Activated T-cell treated with anti-CD3 and anti-CD28 coated beads, Interleukin-2, amount 50 U/mL, for 4 hours (primary cell): Measurements from ENCODE around the gene HDAC4. TPM values are rescaled to one million over a fixed set of nuclear protein-coding genes. Genes with fewer than 3 reads are reported as not detected.

Experiments used
- ATAC-seq, 2 donors: fragments of 200-7000 bp; cut with Tn5 transposase; one replicate each; pipeline ENCODE4 v1.10.0; 2021
- DNase-seq: peaks from one replicate; pipeline ENCODE4 v3.0.0-alpha.2; 2020
- H3K27me3 Mint-ChIP-seq: one replicate; pipeline ENCODE4 v1.8.0; 2021; ENCODE audit warnings: low read depth, mixed read lengths
- H3K36me3 Mint-ChIP-seq: one replicate; pipeline ENCODE4 v1.8.0; 2022; ENCODE audit warnings: mixed read lengths; ENCODE audit not compliant: insufficient read depth
- H3K4me1 Mint-ChIP-seq: one replicate; pipeline ENCODE4 v1.8.0; 2021; ENCODE audit warnings: low read depth, mixed read lengths
- H3K4me3 Mint-ChIP-seq: one replicate; pipeline ENCODE4 v1.8.0; 2021; ENCODE audit warnings: mild to moderate bottlenecking, moderate library complexity, mixed read lengths
- H3K9me3 Mint-ChIP-seq: one replicate; pipeline ENCODE4 v1.8.0; 2021; ENCODE audit warnings: mixed read lengths
- total RNA-seq, 3 donors: library from RNA; stranded (reverse); gene quantifications; one replicate each; pipeline ENCODE4 v1.2.1, GENCODE V29; 2021

Gene HDAC4
- total RNA-seq, 3 donors from 2014 or later: 30.4 to 34.1 (median 31.9) TPM

GRCh38 chr2:239137165-239137897 lies 263.5 kb downstream of the HDAC4 start:
- Mint-ChIP-seq H3K4me1 (no peaks in the 10 kb centered on the region), H3K4me3 (no peak overlapping the region), H3K27me3 (no peaks in the 10 kb centered on the region), H3K9me3 (peaks cover 4% of the 10 kb centered on the region), H3K36me3 (peaks cover 49% of the 10 kb centered on the region)
- DNase-seq (no peak), ATAC-seq (no peak)

GRCh38 chr2:239136762-239137161 lies 264.1 kb downstream of the HDAC4 start:
- no peaks in the 10 kb centered on the region for H3K27me3 Mint-ChIP-seq
- H3K9me3 Mint-ChIP-seq: peaks cover 4% of the 10 kb centered on the region
- DNase-seq (no peak), ATAC-seq (no peak)
- H3K4me3 Mint-ChIP-seq: no peak overlapping the region
- H3K4me1 Mint-ChIP-seq: no peaks in the 10 kb centered on the region
- H3K36me3 Mint-ChIP-seq: peaks cover 47% of the 10 kb centered on the region

- no peaks in the 10 kb centered on the region for H3K27me3 Mint-ChIP-seq
- ATAC-seq (no peak), DNase-seq (no peak)
- H3K4me3 Mint-ChIP-seq: no peak overlapping the region
- peaks cover 4% of the 10 kb centered on the region for H3K9me3 Mint-ChIP-seq
- no peaks in the 10 kb centered on the region for H3K4me1 Mint-ChIP-seq
- H3K36me3 Mint-ChIP-seq: peaks cover 47% of the 10 kb centered on the region
These were observed 264.6 kb downstream of the HDAC4 start for GRCh38 chr2:239136203-239136602.

DNA sequence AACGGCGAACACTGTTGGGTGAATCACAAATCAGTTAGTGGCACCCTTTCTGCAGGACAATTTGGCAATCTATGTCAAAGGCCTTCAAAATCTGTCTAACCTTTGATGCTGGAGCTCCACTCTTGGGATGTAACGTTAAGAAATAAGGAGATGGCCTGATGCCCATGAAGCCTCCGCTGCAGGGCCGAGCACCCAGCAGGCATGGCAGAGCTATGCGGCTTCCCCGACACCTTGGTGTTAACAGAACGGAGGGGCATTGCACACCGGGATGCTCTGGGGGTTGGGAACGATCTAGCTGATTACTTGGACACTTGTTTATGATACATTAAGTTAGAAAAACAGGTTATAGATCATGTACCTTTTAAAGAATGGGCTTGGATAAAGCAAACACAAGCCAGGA lies 265.3 kb downstream of the HDAC4 start:
- no peaks in the 10 kb centered on the region for H3K27me3 Mint-ChIP-seq
- peaks cover 47% of the 10 kb centered on the region for H3K36me3 Mint-ChIP-seq
- H3K4me1 Mint-ChIP-seq: no peaks in the 10 kb centered on the region
- ATAC-seq (no peak), DNase-seq (no peak)
- no peak overlapping the region for H3K4me3 Mint-ChIP-seq
- H3K9me3 Mint-ChIP-seq: peaks cover 4% of the 10 kb centered on the region

DNA sequence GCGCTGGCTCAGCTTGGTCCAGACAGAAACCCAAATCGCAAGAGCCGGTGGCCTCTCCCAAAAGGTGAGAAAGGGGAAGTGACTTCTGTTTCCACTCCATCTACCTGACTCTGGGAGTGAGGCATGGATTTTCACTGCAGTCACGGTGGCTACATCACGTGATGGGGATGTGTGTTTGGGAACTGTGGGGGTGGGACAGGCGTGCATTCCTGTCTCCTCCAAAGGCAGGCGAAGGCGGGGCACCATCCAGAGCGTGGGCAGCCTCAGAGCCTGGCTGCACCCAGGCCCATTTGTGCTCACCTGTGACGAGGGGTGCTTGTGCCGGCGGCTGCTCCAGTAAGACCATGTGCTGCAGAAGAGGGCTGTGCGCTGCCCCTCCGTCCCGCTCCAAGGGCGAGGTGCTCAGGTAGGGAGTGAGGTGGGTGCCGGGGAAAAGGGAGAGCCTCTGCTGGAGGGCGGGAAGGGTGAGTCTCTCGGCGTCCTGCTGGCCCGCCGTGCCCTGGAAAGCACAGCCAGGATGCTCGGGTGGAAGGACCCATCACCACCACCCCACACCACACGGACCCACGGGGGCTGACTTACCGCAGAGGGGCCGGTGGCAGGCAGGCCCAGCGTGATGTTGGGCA lies 266.8 kb downstream of the HDAC4 start:
- Mint-ChIP-seq H3K9me3 (peaks cover 4% of the 10 kb centered on the region), H3K27me3 (no peaks in the 10 kb centered on the region), H3K4me1 (no peaks in the 10 kb centered on the region), H3K4me3 (no peak overlapping the region), H3K36me3 (peaks cover 48% of the 10 kb centered on the region)
- no peak for DNase-seq
- ATAC-seq: no peak

DNA sequence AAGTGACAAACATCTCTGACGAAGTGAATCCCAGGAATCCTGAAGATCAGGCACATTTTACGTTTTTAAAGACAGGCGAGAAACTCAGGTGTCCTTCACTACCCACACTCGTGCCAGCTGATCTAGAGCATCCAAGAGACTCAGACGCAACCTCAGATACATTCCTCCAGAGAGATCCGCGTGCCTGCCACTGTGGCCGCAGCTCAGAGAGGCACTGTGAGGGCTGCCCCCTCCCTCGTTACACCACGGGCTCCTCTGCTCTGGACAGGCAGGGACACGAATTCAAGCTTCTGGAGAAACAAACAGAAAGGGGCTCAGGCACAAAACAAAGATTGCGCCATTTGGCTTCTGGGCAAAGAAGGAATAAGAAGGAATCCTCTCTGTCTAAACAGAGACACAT lies 268.0 kb downstream of the HDAC4 start:
- H3K27me3 Mint-ChIP-seq: no peaks in the 10 kb centered on the region
- peaks cover 4% of the 10 kb centered on the region for H3K9me3 Mint-ChIP-seq
- ATAC-seq (no peak), DNase-seq (no peak)
- no peak overlapping the region for H3K4me3 Mint-ChIP-seq
- H3K36me3 Mint-ChIP-seq: peaks cover 44% of the 10 kb centered on the region
- H3K4me1 Mint-ChIP-seq: no peaks in the 10 kb centered on the region

DNA sequence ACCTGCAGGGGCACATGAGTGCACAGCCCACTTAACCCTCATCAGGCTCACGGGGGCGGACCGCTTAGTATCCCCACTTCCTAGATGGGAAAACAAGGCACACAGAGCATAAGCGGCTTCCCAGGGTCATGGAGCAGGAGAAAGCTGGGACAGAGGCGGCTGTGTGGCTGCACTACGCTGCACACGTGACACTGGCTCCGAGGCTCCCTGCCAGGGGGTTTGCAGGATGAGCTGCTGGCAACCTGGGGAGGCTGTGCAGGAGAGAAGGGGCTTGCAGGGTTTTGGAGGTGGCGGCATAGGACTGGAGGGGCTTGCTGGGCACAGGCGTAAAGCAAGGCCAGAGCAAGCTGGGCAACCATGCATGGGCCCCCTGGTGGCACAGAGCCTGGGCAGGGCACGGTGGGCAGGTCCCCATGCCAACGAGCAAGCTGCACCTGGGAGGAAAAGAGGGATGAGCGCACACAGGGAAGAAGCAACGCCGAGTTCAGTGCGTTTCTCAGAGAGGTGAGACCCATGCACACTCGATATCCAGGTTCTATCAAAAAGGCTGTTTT lies 268.6 kb downstream of the HDAC4 start:
- Mint-ChIP-seq H3K9me3 (peaks cover 4% of the 10 kb centered on the region), H3K36me3 (peaks cover 41% of the 10 kb centered on the region), H3K27me3 (no peaks in the 10 kb centered on the region), H3K4me1 (no peaks in the 10 kb centered on the region), H3K4me3 (no peak overlapping the region)
- no peak for ATAC-seq
- DNase-seq: no peak

GRCh38 chr2:239131521-239131920 lies 269.3 kb downstream of the HDAC4 start:
- no peaks in the 10 kb centered on the region for H3K4me1 Mint-ChIP-seq
- DNase-seq (no peak), ATAC-seq (no peak)
- H3K27me3 Mint-ChIP-seq: no peaks in the 10 kb centered on the region
- H3K9me3 Mint-ChIP-seq: peaks cover 4% of the 10 kb centered on the region
- H3K4me3 Mint-ChIP-seq: no peak overlapping the region
- peaks cover 42% of the 10 kb centered on the region for H3K36me3 Mint-ChIP-seq

- Mint-ChIP-seq H3K36me3 (peaks cover 40% of the 10 kb centered on the region), H3K27me3 (no peaks in the 10 kb centered on the region), H3K4me3 (no peak overlapping the region), H3K9me3 (no peaks in the 10 kb centered on the region), H3K4me1 (no peaks in the 10 kb centered on the region)
- DNase-seq (no peak), ATAC-seq (no peak)
These were observed 270.0 kb downstream of the HDAC4 start for GRCh38 chr2:239130786-239131325.

DNA sequence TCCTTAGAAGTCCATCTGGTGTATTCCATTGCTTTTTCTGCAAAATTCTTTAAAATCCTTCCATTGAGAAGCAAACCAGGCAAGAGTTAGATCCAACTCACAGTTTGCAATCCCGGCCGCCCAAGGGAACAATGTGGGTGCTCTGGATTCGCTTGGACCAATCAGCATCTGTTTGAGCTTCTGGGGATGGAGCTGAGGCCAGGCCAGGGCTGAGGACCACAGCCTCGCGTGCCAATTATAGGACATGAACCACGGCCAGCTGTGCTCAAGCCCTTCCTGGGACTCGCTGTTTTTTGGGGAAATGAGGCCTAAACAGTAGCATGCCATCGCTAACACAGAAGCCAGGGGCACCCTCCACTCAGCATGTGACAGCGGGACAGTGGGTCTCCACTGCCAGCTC lies 270.8 kb downstream of the HDAC4 start:
- ATAC-seq (no peak), DNase-seq (no peak)
- peaks cover 46% of the 10 kb centered on the region for H3K36me3 Mint-ChIP-seq
- H3K9me3 Mint-ChIP-seq: no peaks in the 10 kb centered on the region
- no peak overlapping the region for H3K4me3 Mint-ChIP-seq
- H3K27me3 Mint-ChIP-seq: no peaks in the 10 kb centered on the region
- H3K4me1 Mint-ChIP-seq: no peaks in the 10 kb centered on the region

DNA sequence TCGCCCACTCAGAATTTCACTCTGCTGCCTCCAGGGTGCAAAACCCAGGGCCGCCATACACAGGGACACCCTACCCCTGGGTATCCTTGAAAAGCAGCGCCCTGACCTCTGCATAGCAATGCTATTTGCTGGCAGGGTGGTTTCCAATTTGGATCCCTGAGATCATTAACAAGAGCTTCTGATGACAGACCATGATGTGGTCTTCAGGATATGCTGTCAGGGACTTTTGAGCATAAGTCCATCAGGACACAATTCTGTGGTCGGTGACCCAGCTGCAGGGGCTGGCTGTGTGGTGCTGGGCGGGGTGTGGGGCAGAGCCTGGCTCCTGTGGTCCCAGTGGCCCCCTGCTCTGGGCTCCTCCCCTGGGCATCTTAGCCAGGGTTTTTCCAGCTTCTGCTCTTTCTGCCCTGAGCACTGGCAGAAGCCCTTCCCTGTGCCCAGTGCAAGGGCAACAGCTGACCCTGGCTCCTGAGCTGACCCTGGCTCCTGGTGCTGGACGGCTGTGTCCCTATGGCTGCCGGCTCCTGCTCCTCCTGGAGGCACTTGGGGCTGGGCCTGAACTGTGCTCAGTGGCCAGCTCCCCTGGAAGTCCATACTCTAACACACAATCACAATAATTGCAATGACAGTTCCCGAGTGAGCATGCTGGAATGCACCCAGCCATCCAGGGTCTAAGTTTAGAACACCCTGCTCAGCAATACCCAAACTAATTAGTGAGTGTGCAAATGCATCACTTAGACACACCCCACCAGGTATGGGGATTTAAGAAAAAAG lies 271.5 kb downstream of the HDAC4 start:
- ATAC-seq (no peak), DNase-seq (no peak)
- Mint-ChIP-seq H3K4me3 (no peak overlapping the region), H3K9me3 (no peaks in the 10 kb centered on the region), H3K4me1 (no peaks in the 10 kb centered on the region), H3K27me3 (no peaks in the 10 kb centered on the region), H3K36me3 (peaks cover 44% of the 10 kb centered on the region)

GRCh38 chr2:239128706-239129105 lies 272.1 kb downstream of the HDAC4 start:
- no peak for ATAC-seq
- Mint-ChIP-seq H3K9me3 (no peaks in the 10 kb centered on the region), H3K4me3 (no peak overlapping the region), H3K27me3 (no peaks in the 10 kb centered on the region), H3K4me1 (no peaks in the 10 kb centered on the region), H3K36me3 (peaks cover 42% of the 10 kb centered on the region)
- no peak for DNase-seq

DNA sequence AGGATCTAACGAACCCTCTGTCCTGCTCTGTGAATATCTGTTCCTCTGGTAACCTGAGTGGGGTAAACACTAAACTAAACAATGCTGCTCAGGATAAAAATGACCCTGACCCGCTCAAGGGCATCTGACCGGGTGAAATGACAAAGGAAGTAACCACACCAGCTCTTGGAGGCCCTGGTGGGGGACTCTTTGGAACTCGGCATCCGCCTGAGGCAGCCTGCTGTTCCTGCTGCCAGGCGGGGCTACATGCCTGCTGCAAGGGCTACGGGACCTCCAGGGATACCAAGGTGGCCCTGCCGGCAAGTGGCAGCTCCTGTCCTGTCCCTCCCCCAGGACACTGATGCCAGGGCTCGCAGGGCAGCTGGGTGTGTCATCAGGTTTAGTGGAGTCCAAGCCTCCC lies 273.3 kb downstream of the HDAC4 start:
- Mint-ChIP-seq H3K9me3 (no peaks in the 10 kb centered on the region), H3K27me3 (no peaks in the 10 kb centered on the region), H3K4me1 (no peaks in the 10 kb centered on the region), H3K36me3 (peaks cover 35% of the 10 kb centered on the region), H3K4me3 (no peak overlapping the region)
- DNase-seq (no peak), ATAC-seq (no peak)
